GM21737 (cell line): ENCODE data around the gene SNAPC2.
"Not testable (repeated sequence)": the region's sequence is repeated elsewhere in the genome, so short reads cannot be mapped to it uniquely, and the experiment has no call there.

ENCODE experiments used
- ATAC-seq: cut with Tn5 transposase; IDR thresholded peaks from one replicate; pipeline ENCODE4 v1.9.1; 2021; ENCODE audit warnings: mild to moderate bottlenecking, moderate library complexity; ENCODE audit not compliant: unreplicated experiment

The SNAPC2 gene

GRCh38 chr19:7931221-7932061, 11.3 kb downstream of the SNAPC2 start:
- no peak for ATAC-seq

- ATAC-seq, result no peak
Observed at GRCh38 chr19:7932276-7932929, 12.3 kb downstream of the SNAPC2 start.

- no peak for ATAC-seq
Observed at GRCh38 chr19:7932930-7933300, 12.8 kb downstream of the SNAPC2 start.

- no peak for ATAC-seq
Observed at GRCh38 chr19:7933411-7933810, 13.3 kb downstream of the SNAPC2 start.

GRCh38 chr19:7933828-7934725, 13.9 kb downstream of the SNAPC2 start:
- no peak for ATAC-seq

GRCh38 chr19:7934766-7935165, 14.6 kb downstream of the SNAPC2 start:
- no peak for ATAC-seq

- ATAC-seq, result no peak
Observed at GRCh38 chr19:7940841-7941240, 20.7 kb downstream of the SNAPC2 start.

- ATAC-seq, result no peak
Observed at GRCh38 chr19:7941895-7942596, 21.9 kb downstream of the SNAPC2 start.

GRCh38 chr19:7942981-7943443, 22.9 kb downstream of the SNAPC2 start:
- no peak for ATAC-seq

GRCh38 chr19:7943444-7944176, 23.5 kb downstream of the SNAPC2 start, which contains the start of gene TIMM44:
TSS of gene TIMM44 (minus strand) at chr19:7943666. CDS start at chr19:7943651, 15 bp downstream.
- ATAC-seq, result peak; percentile 93

- peak; percentile 32 for ATAC-seq
Observed at GRCh38 chr19:7944177-7944761, 24.1 kb downstream of the SNAPC2 start.

GRCh38 chr19:7947939-7948338, 27.8 kb downstream of the SNAPC2 start:
- no peak for ATAC-seq

- no peak for ATAC-seq
Observed at GRCh38 chr19:7953060-7953459, 32.9 kb downstream of the SNAPC2 start.

- no peak for ATAC-seq
Observed at GRCh38 chr19:7953576-7953975, 33.4 kb downstream of the SNAPC2 start.

GRCh38 chr19:7955696-7956095, 35.6 kb downstream of the SNAPC2 start:
- ATAC-seq, result no peak

GRCh38 chr19:7959211-7959610, 39.1 kb downstream of the SNAPC2 start:
- no peak for ATAC-seq

GRCh38 chr19:7961082-7961481, 40.9 kb downstream of the SNAPC2 start:
- ATAC-seq, result not testable (repeated sequence)

- no peak for ATAC-seq
Observed at GRCh38 chr19:7961920-7962626, 41.9 kb downstream of the SNAPC2 start.
